Panc1 (cell line): ENCODE measurements around the gene SGO2. TPM values are rescaled to one million over a fixed set of nuclear protein-coding genes. Genes with fewer than 3 reads are reported as not detected.

Experiments
- ATAC-seq: fragments of 200-7000 bp; cut with Tn5 transposase; 2 replicates; pipeline ENCODE4 v1.9.1; 2020; ENCODE audit warnings: mild to moderate bottlenecking, moderate library complexity
- Bru-seq: library from RNA; stranded (reverse); fragments of 400-500 nt; gene quantifications from one replicate; lab custom pipeline; 2021; lab: Mats Ljungman, UMichigan
- BruChase-seq, 2 experiments: library from RNA; stranded (reverse); fragments of 400-500 nt; gene quantifications; one replicate each; lab custom pipeline; 2021; lab: Mats Ljungman, UMichigan
- BruUV-seq: library from RNA; stranded (reverse); fragments of 400-500 nt; replicated peaks from 2 replicates; lab custom pipeline; 2021; lab: Mats Ljungman, UMichigan
- CTCF ChIA-PET: fragments of 300-600 bp; sonication (Branson Sonifier 250); formaldehyde crosslinking; loops from one replicate; lab custom pipeline; 2022; ENCODE audit warnings: antibody characterized with exemption; lab: Charles Lee
- POLR2A ChIA-PET: fragments of 300-600 bp; sonication (Branson Sonifier 250); formaldehyde crosslinking; loops from one replicate; lab custom pipeline; 2022; ENCODE audit warnings: antibody characterized with exemption; lab: Charles Lee
- DNase-seq: peaks from one replicate; pipeline ENCODE4 v3.0.0-alpha.2; 2010; ENCODE audit warnings: low read depth, low spot score
- H3K27ac ChIP-seq: 2 replicates; pipeline ENCODE4 v1.5.1; 2011; ENCODE audit warnings: mild to moderate bottlenecking, low read length, inconsistent platforms
- H3K27me3 ChIP-seq: fragments of 200-500 bp; sonication (Bioruptor generic); 2 replicates; pipeline ENCODE4 v1.6.0; 2014; ENCODE audit warnings: low read length, inconsistent platforms; ENCODE audit not compliant: control insufficient read depth, insufficient read depth
- H3K36me3 ChIP-seq: fragments of 200-500 bp; sonication (Bioruptor generic); 2 replicates; pipeline ENCODE4 v1.5.1; 2014; ENCODE audit warnings: inconsistent platforms, mild to moderate bottlenecking, low read length, moderate library complexity; ENCODE audit not compliant: control insufficient read depth, insufficient read depth
- H3K4me1 ChIP-seq: 2 replicates; pipeline ENCODE4 v1.5.1; 2011; ENCODE audit warnings: inconsistent platforms, mild to moderate bottlenecking, low read length, moderate library complexity; ENCODE audit not compliant: control insufficient read depth, insufficient read depth
- H3K4me3 ChIP-seq, 2 experiments: 2 replicates each; pipeline ENCODE4 v1.5.1; 2011 to 2012; ENCODE audit warnings: low read depth in 2 of 2, low read length in 2 of 2, mild to moderate bottlenecking in 2 of 2, inconsistent platforms in 1 of 2, moderate library complexity in 1 of 2
- H3K9me3 ChIP-seq: fragments of 200-500 bp; sonication (Bioruptor generic); 2 replicates; pipeline ENCODE4 v1.5.1; 2014; ENCODE audit warnings: low read depth, mild to moderate bottlenecking, inconsistent platforms, low read length, moderate library complexity; ENCODE audit not compliant: control insufficient read depth, insufficient read depth
- CTCF ChIP-seq: fragments of 450-650 bp; IDR thresholded peaks from 2 replicates; pipeline ENCODE4 v1.5.1; 2017; ENCODE audit warnings: mild to moderate bottlenecking
- POLR2AphosphoS5 ChIP-seq: IDR thresholded peaks from 2 replicates; pipeline ENCODE4 v1.6.1; 2012; ENCODE audit warnings: mild to moderate bottlenecking, low read depth, low read length, moderate library complexity
- REST ChIP-seq, 2 experiments: IDR thresholded peaks; 2 replicates each; pipeline ENCODE4 v1.6.1; 2011 to 2012; ENCODE audit warnings: low read depth in 2 of 2, control low read depth in 1 of 2, low read length in 1 of 2, mild to moderate bottlenecking in 1 of 2, moderate library complexity in 1 of 2; ENCODE audit not compliant: insufficient read depth in 1 of 2
- SIN3A ChIP-seq: IDR thresholded peaks from 2 replicates; pipeline ENCODE4 v1.6.1; 2012; ENCODE audit warnings: low read depth, mild to moderate bottlenecking, low read length, moderate library complexity, borderline replicate concordance; ENCODE audit not compliant: insufficient read depth
- TCF7L2 ChIP-seq: IDR thresholded peaks from 2 replicates; pipeline ENCODE4 v1.6.1; 2011; ENCODE audit warnings: mild to moderate bottlenecking, low read depth, low read length, inconsistent platforms
- in situ Hi-C: cut with HindIII; loops from 2 replicates; pipeline ENCODE4 v1.10.0; 2016; ENCODE audit warnings: low sequenced_read_pairs, low pct_unique_long_range_greater_than_20kb
- intact Hi-C: fragments of 100-400 bp; cut with micrococcal nuclease; formaldehyde crosslinking; loops from one replicate; pipeline ENCODE4 v1.10.0; 2022; ENCODE audit not compliant: unreplicated experiment
- long read RNA-seq: library from polyadenylated mRNA; unstranded; transcript quantifications from one replicate; pipeline ENCODE4 v2.0.0, GENCODE V29; 2021; ENCODE audit not compliant: unreplicated experiment
- polyA plus RNA-seq: library from polyadenylated mRNA; unstranded; fragments of >200 nt; gene quantifications from one replicate; pipeline ENCODE4 v1.2.1, GENCODE V29; 2012; ENCODE audit warnings: missing spikeins; ENCODE audit not compliant: insufficient read length
- total RNA-seq: library from RNA; stranded (reverse); gene quantifications from one replicate; pipeline ENCODE4 v1.2.1, GENCODE V29; 2021; ENCODE audit not compliant: unreplicated experiment

SGO2 gene
- total RNA-seq (34.0 TPM), Bru-seq, nascent RNA (percentile 89 among the genes with signal in this experiment), BruChase-seq, experiment 1, labeled RNA remaining after a 2-hour chase (percentile 82 among the genes with signal in this experiment), BruChase-seq, experiment 2, labeled RNA remaining after a 6-hour chase (percentile 87 among the genes with signal in this experiment)
- polyA plus RNA-seq = 5.4 TPM
- long read RNA-seq, full-length matches to known transcripts = 14 of 63 reads
- long read RNA-seq, partial matches to known transcripts = 39 of 63 reads
- long read RNA-seq, other reads (novel, unspliced or antisense) = 10 of 63 reads

- TF ChIP-seq CTCF (no peak), TCF7L2 (no peak), REST (IDR thresholded peaks at IDR 0.05; ENCODE audit: insufficient read depth in 1 of 2, low read depth in 2 of 2, low read length in 1 of 2) (no peak), POLR2AphosphoS5 (peak; percentile 85), SIN3A (peak; percentile 92)
- ATAC-seq (peak; percentile 100), DNase-seq (peak; percentile 75)
- intact Hi-C loops = no loop called here
- BruUV-seq = no TSS peak
- peaks cover 8% of the 10 kb centered on the region; the same call in 1 of the 2 replicates for H3K36me3 ChIP-seq
- H3K9me3 ChIP-seq = no peaks in the 10 kb centered on the region
- no peaks in the 10 kb centered on the region for H3K27me3 ChIP-seq
- peak within 1 kb of the TSS; percentile 98 for H3K27ac ChIP-seq
- ChIA-PET CTCF (interaction anchor here (0.6 kb wide), 1 partner anchor 215 kb away, joined by 3 read pairs; no protein-coding TSS in a partner anchor), POLR2A (interaction anchor here (1.1 kb wide), 1 partner anchor 42 kb away, joined by 5 read pairs; no protein-coding TSS in a partner anchor)
- H3K4me1 ChIP-seq = peaks cover 19% of the 10 kb centered on the region
- in situ Hi-C loops = no loop called here
- H3K4me3 ChIP-seq = peak within 1 kb of the TSS; percentile 88 to 98
Observed at GRCh38 chr2:200525882-200526651, at the start of gene SGO2. Gene SGO2 (plus strand): TSS chr2:200526207. CDS start chr2:200532976, 6,769 bp downstream.

- DNase-seq = no peak
- Histone ChIP-seq H3K9me3 (no peaks in the 10 kb centered on the region), H3K4me3 (no peak overlapping the region), H3K36me3 (peaks cover 26% of the 10 kb centered on the region), H3K4me1 (peaks cover 18% of the 10 kb centered on the region), H3K27ac (no peak overlapping the region), H3K27me3 (no peaks in the 10 kb centered on the region)
- ATAC-seq = no peak
- BruUV-seq = no TSS peak
- ChIA-PET POLR2A (no interaction called here), CTCF (no interaction called here)
- in situ Hi-C loops = no loop called here
- TF ChIP-seq REST (IDR thresholded peaks at IDR 0.05; ENCODE audit: insufficient read depth in 1 of 2, low read depth in 2 of 2, low read length in 1 of 2) (no peak), SIN3A (no peak), CTCF (no peak), POLR2AphosphoS5 (no peak), TCF7L2 (no peak)
- intact Hi-C loops = no loop called here
Observed at GRCh38 chr2:200476836-200477235, 49.2 kb upstream of the SGO2 start.
